H1 (cell line): ENCODE data around the gene MRAP2. TPM values are rescaled to one million over a fixed set of nuclear protein-coding genes. Genes with fewer than 3 reads are reported as not detected.

ENCODE experiments used
- CTCF ChIA-PET: fragments of 300-600 bp; sonication (Branson Sonifier 250); formaldehyde crosslinking; loops from one replicate; lab custom pipeline; 2021; ENCODE audit not compliant: partially characterized antibody; lab: Charles Lee
- POLR2A ChIA-PET: fragments of 300-600 bp; sonication (Branson Sonifier 250); formaldehyde crosslinking; loops from one replicate; lab custom pipeline; 2021; ENCODE audit warnings: inconsistent platforms; ENCODE audit not compliant: partially characterized antibody; lab: Charles Lee
- DNase-seq, 2 experiments: peaks; one replicate each; pipeline versions ENCODE4 v3.0.0 to v3.0.0-alpha.2; 2010 to 2022; ENCODE audit warnings: low spot score in 2 of 2, low read depth in 1 of 2, mixed read lengths in 1 of 2
- FAIRE-seq: peaks from 2 replicates; lab custom pipeline; 2011; peaks lifted over from hg19 to GRCh38; lab: Jason Lieb, UNC
- H2AFZ ChIP-seq: 2 replicates; pipeline ENCODE4 v1.8.1; 2012; ENCODE audit warnings: low read length, inconsistent platforms
- H2AK5ac ChIP-seq: 2 replicates; pipeline ENCODE4 v1.6.1; 2013; ENCODE audit warnings: low read depth, low read length
- H2BK120ac ChIP-seq: replicated peaks from 2 replicates; pipeline ENCODE3; 2013; ENCODE audit warnings: low read depth, low read length, inconsistent platforms
- H2BK12ac ChIP-seq: 2 replicates; pipeline ENCODE4 v1.6.1; 2013; ENCODE audit warnings: low read depth, low read length
- H2BK15ac ChIP-seq: 2 replicates; pipeline ENCODE4 v1.6.1; 2013; ENCODE audit warnings: low read length
- H2BK20ac ChIP-seq: 2 replicates; pipeline ENCODE4 v1.6.1; 2013; ENCODE audit warnings: low read length
- H2BK5ac ChIP-seq: 2 replicates; pipeline ENCODE4 v1.6.1; 2013; ENCODE audit warnings: low read depth, low read length
- H3K14ac ChIP-seq: 2 replicates; pipeline ENCODE4 v1.6.1; 2013; ENCODE audit warnings: inconsistent platforms; ENCODE audit not compliant: insufficient read length
- H3K18ac ChIP-seq: 2 replicates; pipeline ENCODE4 v1.6.1; 2013; ENCODE audit warnings: low read length; ENCODE audit errors: extremely low read depth
- H3K23ac ChIP-seq: 2 replicates; pipeline ENCODE4 v1.6.1; 2013; ENCODE audit warnings: inconsistent platforms; ENCODE audit not compliant: insufficient read length
- H3K23me2 ChIP-seq: 2 replicates; pipeline ENCODE4 v1.6.1; 2013; ENCODE audit warnings: low read depth, low read length
- H3K27ac ChIP-seq: 2 replicates; pipeline ENCODE4 v1.6.1; 2011; ENCODE audit warnings: low read depth, low read length, inconsistent platforms
- H3K27me3 ChIP-seq, 4 experiments: replicated peaks in 1 of 4; 1 replicate in 1 of 4; 2 replicates in 3 of 4; pipeline versions ENCODE4 v1.6.1 to v1.8.1; 2011 to 2013; ENCODE audit warnings: low read length in 3 of 4, mild to moderate bottlenecking in 3 of 4, inconsistent platforms in 2 of 4, mixed read lengths in 2 of 4, moderate library complexity in 1 of 4; ENCODE audit not compliant: control insufficient read depth in 3 of 4, insufficient read depth in 3 of 4; ENCODE audit errors: extremely low read depth in 1 of 4
- H3K36me3 ChIP-seq, 4 experiments: 2 replicates each; pipeline versions ENCODE4 v1.6.1 to v1.8.1; 2011 to 2013; ENCODE audit warnings: mild to moderate bottlenecking in 4 of 4, low read length in 3 of 4, moderate library complexity in 2 of 4, control low read depth in 1 of 4, inconsistent platforms in 1 of 4; ENCODE audit not compliant: insufficient read depth in 4 of 4, control insufficient read depth in 2 of 4
- H3K4ac ChIP-seq: replicated peaks from 2 replicates; pipeline ENCODE3; 2013; ENCODE audit warnings: low read length, low read depth, mixed read lengths, inconsistent platforms; ENCODE audit not compliant: insufficient read length
- H3K4me1 ChIP-seq, 4 experiments: replicated peaks in 1 of 4; 1 replicate in 1 of 4; 2 replicates in 3 of 4; pipeline versions ENCODE4 v1.6.1 to v1.8.1; 2011 to 2013; ENCODE audit warnings: low read length in 3 of 4, inconsistent platforms in 2 of 4, mixed read lengths in 1 of 4; ENCODE audit not compliant: insufficient read depth in 4 of 4, control insufficient read depth in 3 of 4
- H3K4me2 ChIP-seq, 2 experiments: 2 replicates each; pipeline versions ENCODE4 v1.6.1 to v1.8.1; 2011 to 2013; ENCODE audit warnings: low read depth in 2 of 2, low read length in 2 of 2, control low read depth in 1 of 2, inconsistent platforms in 1 of 2, mild to moderate bottlenecking in 1 of 2; ENCODE audit not compliant: insufficient read depth in 1 of 2
- H3K4me3 ChIP-seq, 4 experiments: fragments of 200-600, 300-600 bp in 1 of 4; sonication (generic), shearing (Covaris generic), sonication (Bioruptor Twin) in 1 of 4; 2 replicates each; pipeline versions ENCODE4 v1.5.1 to v1.8.1; 2011 to 2016; ENCODE audit warnings: low read length in 4 of 4, low read depth in 3 of 4, control low read depth in 2 of 4, inconsistent platforms in 2 of 4, mild to moderate bottlenecking in 2 of 4, mixed read lengths in 1 of 4, moderate library complexity in 1 of 4; ENCODE audit not compliant: insufficient read depth in 2 of 4; ENCODE audit errors: extremely low read depth in 1 of 4
- H3K56ac ChIP-seq: replicated peaks from 2 replicates; pipeline ENCODE3; 2013; ENCODE audit warnings: low read depth, mild to moderate bottlenecking, mixed read lengths, low read length, inconsistent platforms; ENCODE audit not compliant: insufficient read length
- H3K79me1 ChIP-seq: 2 replicates; pipeline ENCODE4 v1.6.1; 2013; ENCODE audit warnings: low read depth, low read length, control low read depth
- H3K79me2 ChIP-seq, 2 experiments: 2 replicates each; pipeline versions ENCODE4 v1.6.1 to v1.8.1; 2012 to 2013; ENCODE audit warnings: low read length in 2 of 2, mild to moderate bottlenecking in 2 of 2, inconsistent platforms in 1 of 2; ENCODE audit not compliant: insufficient read depth in 2 of 2, control insufficient read depth in 1 of 2
- H3K9ac ChIP-seq, 4 experiments: replicated peaks in 1 of 4; 1 replicate in 1 of 4; 2 replicates in 3 of 4; pipeline versions ENCODE4 v1.6.1 to v1.8.1; 2011 to 2013; ENCODE audit warnings: low read depth in 3 of 4, low read length in 3 of 4, control low read depth in 2 of 4, mild to moderate bottlenecking in 2 of 4, moderate library complexity in 2 of 4, inconsistent platforms in 1 of 4; ENCODE audit errors: extremely low read depth in 1 of 4
- H3K9me3 ChIP-seq, 2 experiments: 2 replicates each; pipeline versions ENCODE4 v1.6.1 to v1.8.1; 2012 to 2013; ENCODE audit warnings: mild to moderate bottlenecking in 2 of 2, moderate library complexity in 2 of 2, control low read depth in 1 of 2, inconsistent platforms in 1 of 2, low read depth in 1 of 2, low read length in 1 of 2, mixed read lengths in 1 of 2; ENCODE audit not compliant: insufficient read depth in 2 of 2
- H4K20me1 ChIP-seq, 2 experiments: replicated peaks in 1 of 2; 2 replicates each; pipeline versions ENCODE3 to v1.8.1; 2011 to 2013; ENCODE audit warnings: inconsistent platforms in 2 of 2, low read length in 2 of 2, mild to moderate bottlenecking in 1 of 2; ENCODE audit not compliant: insufficient read depth in 2 of 2, control insufficient read depth in 1 of 2
- H4K5ac ChIP-seq: 2 replicates; pipeline ENCODE4 v1.6.1; 2013; ENCODE audit warnings: low read length, low read depth, mixed read lengths, inconsistent platforms; ENCODE audit not compliant: insufficient read length
- H4K8ac ChIP-seq: 2 replicates; pipeline ENCODE4 v1.8.0; 2013; ENCODE audit warnings: mild to moderate bottlenecking, moderate library complexity, low read length, inconsistent platforms; ENCODE audit not compliant: insufficient read depth; ENCODE audit errors: extremely low read depth
- H4K91ac ChIP-seq: replicated peaks from 2 replicates; pipeline ENCODE3; 2013; ENCODE audit warnings: low read length, mixed read lengths, inconsistent platforms; ENCODE audit not compliant: insufficient read length
- FOSL1 ChIP-seq: IDR thresholded peaks from 2 replicates; pipeline ENCODE4 v1.6.1; 2011; ENCODE audit warnings: mild to moderate bottlenecking, low read depth, low read length, moderate library complexity; ENCODE audit not compliant: insufficient read depth
- MAFK ChIP-seq: IDR thresholded peaks from 2 replicates; pipeline ENCODE4 v1.6.1; 2012; ENCODE audit warnings: low read depth, mild to moderate bottlenecking, improper control_type of control experiment, low read length
- WGBS, 2 experiments: shearing (Covaris generic) in 1 of 2; methylation state at CpG; one replicate each; pipeline versions ENCODE4 v1.1.6 to v1.1.7; 2013 to 2015; ENCODE audit warnings: low lambda C conversion rate in 2 of 2, mixed read lengths in 2 of 2, inconsistent platforms in 1 of 2, low coverage in 1 of 2, missing lambda C conversion rate in 1 of 2; ENCODE audit not compliant: insufficient replicate concordance in 2 of 2, insufficient coverage in 1 of 2, insufficient read length in 1 of 2; ENCODE audit errors: extremely low coverage in 1 of 2, missing lambda C conversion rate in 1 of 2; 5-methylcytosine and 5-hydroxymethylcytosine counted together
- polyA plus RNA-seq, 7 experiments: library from polyadenylated mRNA; depleted of rRNA in 3 of 7; stranded (reverse) in 5 of 7; unstranded in 2 of 7; fragments of >200 nt in 5 of 7; fragments of 200-250 nt in 2 of 7; gene quantifications; 1 replicate in 5 of 7; 2 replicates in 1 of 7; 4 replicates in 1 of 7; pipeline versions ENCODE4 v1.2.1 to v1.2.3, GENCODE V29; 2011 to 2013; ENCODE audit warnings: missing spikeins in 2 of 7, mixed read lengths in 2 of 7
- total RNA-seq: library from RNA; stranded (reverse); fragmentation: NEBNext Ultra II Directional; extraction: Animal tissue kit (Norgen Biotek cat#: 25700); gene quantifications from 2 replicates; pipeline ENCODE4 v1.2.1, GENCODE V29; 2021

Gene MRAP2
- total and polyA plus RNA-seq, 2 of the 8 experiments (the other 6 are each of a cell fraction or from before 2014, with no cell fraction given): 5.0 to 11.0 TPM

DNA sequence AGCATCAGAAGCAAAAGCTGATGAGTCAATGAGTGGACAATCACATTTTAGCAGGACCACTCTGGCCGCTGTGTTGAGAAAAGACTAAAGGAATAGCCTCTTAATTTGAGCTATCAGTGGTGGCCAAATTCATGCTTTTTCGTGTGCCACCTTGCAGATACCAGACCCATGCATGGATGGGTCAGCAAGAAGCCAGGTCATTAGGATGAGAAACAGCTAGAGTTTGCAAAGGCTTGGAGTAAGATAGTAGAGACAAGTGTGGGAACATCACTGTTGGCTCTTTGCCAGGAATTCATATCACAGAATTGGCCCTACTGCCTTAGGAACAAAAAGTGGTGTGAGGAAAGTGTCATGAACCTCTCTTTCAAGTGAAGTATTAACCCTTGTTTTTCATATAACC, 25.5 kb downstream of the MRAP2 start:
- H3K27me3 ChIP-seq: no peaks in the 10 kb centered on the region; a peak in 1 of 7 replicates
- H3K79me2 ChIP-seq: no peaks in the 10 kb centered on the region
- no peak overlapping the region for H2BK5ac ChIP-seq
- DNase-seq (no peak), FAIRE-seq (no peak)
- H3K4me1 ChIP-seq: peaks cover 2 to 15% (median 8%) of the 10 kb centered on the region in 4 experiments; a peak in 4 of 7 replicates
- no peaks in the 10 kb centered on the region for H3K79me1 ChIP-seq
- no peak overlapping the region for H3K27ac ChIP-seq
- no peak overlapping the region for H4K91ac ChIP-seq
- no peak overlapping the region for H2BK20ac ChIP-seq
- ChIA-PET POLR2A (no interaction called here), CTCF (interaction anchor here (0.6 to 1.1 kb wide), 2 partner anchors 12 to 627 kb away, joined by 3 read pairs; no protein-coding TSS in a partner anchor)
- no peaks in the 10 kb centered on the region for H4K20me1 ChIP-seq
- no peak overlapping the region for H4K8ac ChIP-seq
- no peaks in the 10 kb centered on the region for H3K23me2 ChIP-seq
- H3K4me2 ChIP-seq: no peak overlapping the region
- no peak overlapping the region for H2AK5ac ChIP-seq
- no peak overlapping the region for H2BK12ac ChIP-seq
- no peak overlapping the region for H3K4ac ChIP-seq
- no peak for TF ChIP-seq FOSL1
- TF ChIP-seq MAFK: no peak
- no peak overlapping the region for H2AFZ ChIP-seq
- H3K14ac ChIP-seq: no peak overlapping the region
- 85% methylated on average over 2 of the region's 2 CpGs; no CpG with 5 or more reads in 1 of the 2 experiments for WGBS, 2 experiments
- no peak overlapping the region for H2BK15ac ChIP-seq
- no peaks in the 10 kb centered on the region for H3K36me3 ChIP-seq
- H3K9ac ChIP-seq: no peak overlapping the region
- H3K9me3 ChIP-seq: no peaks in the 10 kb centered on the region
- H4K5ac ChIP-seq: no peak overlapping the region
- no peak overlapping the region for H2BK120ac ChIP-seq
- no peak overlapping the region for H3K56ac ChIP-seq
- H3K4me3 ChIP-seq: no peak overlapping the region
- no peak overlapping the region for H3K18ac ChIP-seq
- no peak overlapping the region for H3K23ac ChIP-seq
